GM10847 (cell line): Measurements from ENCODE around the gene VCP.

Experiments used
- POLR2A ChIP-seq: IDR thresholded peaks from 2 replicates; pipeline ENCODE4 v1.6.1; 2011; ENCODE audit not compliant: insufficient read length; ENCODE audit errors: extremely low read depth

VCP gene

GRCh38 chr9:35072461-35073278, at the start of gene VCP:
VCP (minus strand) TSS chr9:35072625; CDS start chr9:35072353, 272 bp downstream.
- peak; percentile 96 for TF ChIP-seq POLR2A

- no peak for TF ChIP-seq POLR2A
Observed at GRCh38 chr9:35116898-35117551, 44.6 kb upstream of the VCP start.

- TF ChIP-seq POLR2A: no peak
Observed at GRCh38 chr9:35116539-35116897, 44.1 kb upstream of the VCP start.

GRCh38 chr9:35115680-35116538, 43.5 kb upstream of the VCP start, which contains the start of gene ATOSB:
ATOSB (minus strand) TSS chr9:35115862; CDS start chr9:35108274, 7,588 bp downstream.
- TF ChIP-seq POLR2A: peak; percentile 28

- no peak for TF ChIP-seq POLR2A
Observed at GRCh38 chr9:35114840-35115628, 42.6 kb upstream of the VCP start.

GRCh38 chr9:35114113-35114839, 41.9 kb upstream of the VCP start:
- no peak for TF ChIP-seq POLR2A

GRCh38 chr9:35112257-35113020, 40.0 kb upstream of the VCP start:
- no peak for TF ChIP-seq POLR2A

- no peak for TF ChIP-seq POLR2A
Observed at GRCh38 chr9:35111001-35111933, 38.8 kb upstream of the VCP start.

- TF ChIP-seq POLR2A: no peak
Observed at GRCh38 chr9:35110327-35110761, 37.9 kb upstream of the VCP start.

GRCh38 chr9:35108946-35109575, 36.6 kb upstream of the VCP start:
- TF ChIP-seq POLR2A: no peak

GRCh38 chr9:35108461-35108860, 36.0 kb upstream of the VCP start:
- TF ChIP-seq POLR2A: no peak
